HG03064 (cell line): Measurements from ENCODE around the gene NUDT14.

Source experiments
- ATAC-seq: cut with Tn5 transposase; IDR thresholded peaks from one replicate; pipeline ENCODE4 v1.9.1; 2021; ENCODE audit warnings: low read depth; ENCODE audit not compliant: unreplicated experiment

Gene NUDT14

DNA sequence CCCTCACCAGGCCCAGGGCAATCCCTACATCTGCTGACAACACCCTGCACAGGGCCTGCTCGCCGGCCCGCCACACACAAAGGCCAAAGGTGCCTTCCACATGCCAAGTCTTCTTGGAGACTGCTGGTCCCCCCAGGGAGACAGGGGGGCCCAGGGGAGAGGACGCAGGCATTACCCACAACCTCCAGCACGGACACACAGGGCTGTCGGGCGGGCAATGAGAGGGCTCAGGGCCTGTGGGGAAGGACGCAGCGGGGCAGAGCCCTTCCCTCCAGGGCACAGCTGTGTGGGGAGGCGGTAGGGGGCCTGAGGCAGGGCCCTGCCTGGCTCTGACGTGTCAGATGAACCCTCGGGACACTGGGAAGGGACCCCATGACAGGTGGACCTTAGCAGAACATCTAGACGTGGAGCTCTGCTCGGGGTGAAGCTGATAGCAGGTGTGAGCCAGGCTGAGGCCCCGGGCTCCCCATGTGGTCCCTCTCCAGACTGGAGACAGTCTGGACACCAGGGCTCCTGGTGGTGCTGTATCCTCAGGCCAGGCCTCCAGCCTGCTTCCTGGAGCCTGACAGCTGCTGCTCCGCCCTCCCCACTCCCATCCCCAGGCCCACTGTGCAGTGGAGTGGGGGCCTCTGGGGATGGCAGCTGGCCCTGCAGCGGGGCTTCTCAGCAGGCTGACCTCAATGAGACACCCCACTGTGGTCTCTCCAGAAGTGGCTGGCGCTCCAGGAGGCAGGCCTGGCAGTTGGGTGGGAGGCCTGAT, 31.6 kb upstream of the NUDT14 start:
- ATAC-seq = no peak

DNA sequence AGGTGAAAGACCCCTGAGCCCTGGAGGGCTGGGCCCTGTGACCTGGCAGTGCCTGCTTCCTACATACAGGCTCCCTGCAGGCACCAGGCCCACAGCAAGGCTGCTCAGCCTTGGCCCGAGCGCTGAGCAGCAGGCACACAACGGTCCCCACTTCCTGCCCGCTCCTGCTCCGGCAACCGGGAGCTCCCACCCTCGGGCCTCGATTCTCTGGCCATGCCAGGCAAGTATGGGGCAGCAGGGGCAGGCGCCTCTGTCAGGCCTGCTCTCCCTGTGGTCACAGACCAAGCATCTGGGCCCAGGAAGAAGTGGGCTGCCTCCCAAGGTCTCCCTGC, 30.6 kb upstream of the NUDT14 start:
- no peak for ATAC-seq

DNA sequence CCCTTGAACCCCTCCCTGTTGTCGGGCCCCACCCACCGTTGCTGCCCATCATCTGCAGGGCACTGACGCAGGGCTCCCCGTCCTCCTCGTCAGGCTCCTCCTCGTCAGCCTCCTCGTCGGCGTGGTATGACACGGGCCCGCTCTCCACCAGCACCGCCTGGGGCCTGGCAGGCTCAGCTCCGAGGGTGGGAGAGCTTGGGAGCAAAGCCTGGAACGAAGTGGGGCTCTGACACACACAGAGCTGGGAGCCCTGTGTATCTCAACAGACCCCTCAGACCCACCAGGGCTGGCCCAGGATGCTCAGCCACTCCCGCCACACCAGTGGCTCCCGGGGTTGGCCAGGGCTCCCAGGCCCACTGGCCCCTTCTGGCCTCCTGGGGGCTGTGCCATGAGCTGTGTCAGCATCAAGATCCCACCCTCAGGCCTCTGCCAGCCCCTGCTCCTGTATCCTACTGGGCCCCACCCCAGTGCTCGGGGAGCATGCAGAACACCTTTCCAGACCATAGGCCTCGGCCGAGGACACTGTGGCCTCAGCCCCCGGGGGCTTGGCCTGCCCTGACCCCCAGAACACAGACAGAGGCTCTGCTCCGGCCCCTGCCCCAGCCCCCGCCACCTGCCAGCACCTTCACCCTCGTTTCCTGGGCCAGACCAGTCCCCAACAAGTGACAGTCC, 30.1 kb upstream of the NUDT14 start:
- no peak for ATAC-seq

DNA sequence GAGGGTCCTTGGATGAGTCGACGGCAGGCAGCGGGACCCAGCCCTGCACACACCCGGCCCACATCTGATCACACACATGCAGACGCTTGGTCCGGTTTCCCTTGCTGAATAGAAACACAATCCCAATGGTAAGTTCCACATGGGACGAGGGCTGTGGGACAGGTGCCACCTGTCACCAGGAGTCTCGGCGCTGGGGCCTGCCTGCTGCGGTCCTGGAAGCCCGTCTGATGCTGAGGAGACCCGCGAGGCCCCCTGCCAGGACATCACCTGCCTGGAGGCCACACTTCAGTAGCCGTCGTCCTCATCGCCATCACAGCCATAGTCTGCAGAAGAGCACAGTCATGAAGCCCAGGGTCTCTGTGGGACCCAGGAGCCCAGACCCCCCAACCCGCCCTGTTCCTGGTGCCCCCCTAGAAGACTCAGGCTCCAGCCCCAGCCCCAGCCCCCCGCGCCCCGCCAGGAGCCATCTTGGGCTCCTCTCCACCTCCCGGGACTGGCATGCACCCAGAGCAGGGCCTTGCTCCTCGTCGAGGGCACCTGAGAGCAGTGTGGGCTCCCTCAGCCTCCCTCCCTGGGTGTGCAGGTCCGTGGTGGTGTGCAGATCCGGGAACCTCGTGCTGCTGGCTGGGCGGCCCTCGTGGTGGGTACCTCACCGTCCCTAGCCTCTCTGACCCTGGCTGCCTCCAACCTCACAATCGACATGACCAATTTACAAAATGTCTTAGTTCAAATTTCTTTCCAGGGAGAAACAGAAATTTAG, 29.3 kb upstream of the NUDT14 start:
- no peak for ATAC-seq

DNA sequence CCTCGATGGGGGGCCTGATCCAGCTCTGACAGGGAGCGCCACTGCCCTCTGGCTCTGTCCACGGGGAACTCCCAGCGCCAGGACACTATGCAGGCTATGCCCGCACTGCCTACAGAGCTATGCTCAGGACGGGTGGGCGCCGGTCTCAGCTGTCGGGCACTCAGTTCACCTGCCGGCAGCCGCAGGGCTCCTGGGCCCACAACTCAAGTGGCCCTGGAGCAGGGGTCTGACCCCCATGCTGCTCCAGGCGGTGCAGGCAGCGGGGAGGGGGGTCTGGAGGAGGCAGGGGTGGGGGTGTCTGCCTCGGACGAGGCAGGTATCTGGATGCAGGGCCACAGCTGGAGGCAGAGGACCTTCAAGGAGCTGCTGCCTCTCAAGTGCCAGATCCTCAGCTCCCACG, 28.5 kb upstream of the NUDT14 start:
- ATAC-seq = no peak

DNA sequence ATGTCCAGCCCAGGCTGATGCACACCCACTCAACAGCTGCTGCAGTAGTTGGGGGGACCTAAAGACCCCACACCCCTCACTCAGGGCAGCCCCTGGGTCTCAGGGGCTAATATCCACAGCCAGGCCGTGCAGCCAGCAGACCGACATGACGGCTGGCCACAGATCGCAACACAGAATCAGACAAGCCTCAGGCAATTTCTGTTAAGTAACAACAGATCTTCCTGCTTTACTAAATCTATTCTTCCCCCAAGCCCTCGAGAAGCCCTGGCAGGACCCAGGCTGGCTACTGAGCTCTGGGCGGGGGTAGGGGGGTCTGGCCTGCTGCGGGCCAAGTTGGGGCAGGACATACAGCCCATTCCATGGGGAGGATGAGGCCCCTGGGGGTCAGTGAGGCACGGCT, 28.0 kb upstream of the NUDT14 start:
- ATAC-seq = no peak

DNA sequence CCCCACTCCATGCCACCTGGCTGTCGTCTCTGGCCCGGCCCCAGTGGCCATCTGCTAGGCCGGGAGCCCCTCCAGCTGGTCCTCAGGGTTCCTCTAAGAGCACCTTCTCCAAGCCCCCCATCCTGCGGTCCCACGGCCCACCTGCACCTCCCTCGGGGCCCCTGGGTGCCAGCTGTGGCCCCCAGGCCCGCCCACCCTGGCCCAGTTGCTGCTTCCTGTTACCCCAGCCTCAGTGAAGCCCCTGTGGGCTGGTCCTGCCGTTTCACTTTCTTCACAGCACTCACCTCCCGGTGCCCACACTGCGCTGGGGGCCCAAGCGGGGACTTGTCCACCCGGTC, 27.6 kb upstream of the NUDT14 start:
- ATAC-seq = no peak

DNA sequence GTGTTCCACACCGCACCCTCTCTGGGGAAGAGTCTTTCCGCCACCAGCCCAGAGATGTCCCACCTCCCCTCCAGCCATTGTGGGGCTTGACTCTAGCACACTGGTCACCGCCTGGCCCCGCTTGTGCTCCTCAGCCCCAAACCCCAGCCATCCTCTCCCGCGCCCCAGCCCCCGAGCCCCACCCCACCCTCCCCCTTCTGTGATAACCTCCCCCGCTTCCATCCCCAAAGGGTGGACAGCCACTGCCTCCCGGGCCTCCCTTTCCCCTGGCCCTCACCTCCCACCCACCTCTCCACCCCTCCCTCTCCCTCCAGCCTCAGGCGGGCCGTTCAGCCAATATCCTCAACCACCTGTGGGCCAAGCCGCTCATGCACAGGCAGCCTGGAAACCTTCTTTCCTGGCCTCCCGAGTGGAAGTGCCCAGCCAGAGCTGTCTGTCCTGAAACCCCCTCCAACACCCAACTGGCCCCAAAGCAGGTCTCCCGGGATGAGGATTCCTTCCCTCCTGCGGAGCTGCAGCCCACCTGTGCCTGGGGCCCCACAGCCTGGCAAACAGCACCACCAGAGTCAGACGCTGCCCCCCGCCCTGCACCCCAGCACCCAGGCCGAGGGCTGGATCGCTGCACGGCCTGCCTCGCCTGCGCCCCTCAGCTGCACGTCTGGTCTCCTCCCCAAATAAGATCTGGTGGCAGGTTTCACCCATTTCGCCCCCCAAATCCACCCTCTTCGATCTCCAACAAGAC, 27.1 kb upstream of the NUDT14 start:
- ATAC-seq = no peak

DNA sequence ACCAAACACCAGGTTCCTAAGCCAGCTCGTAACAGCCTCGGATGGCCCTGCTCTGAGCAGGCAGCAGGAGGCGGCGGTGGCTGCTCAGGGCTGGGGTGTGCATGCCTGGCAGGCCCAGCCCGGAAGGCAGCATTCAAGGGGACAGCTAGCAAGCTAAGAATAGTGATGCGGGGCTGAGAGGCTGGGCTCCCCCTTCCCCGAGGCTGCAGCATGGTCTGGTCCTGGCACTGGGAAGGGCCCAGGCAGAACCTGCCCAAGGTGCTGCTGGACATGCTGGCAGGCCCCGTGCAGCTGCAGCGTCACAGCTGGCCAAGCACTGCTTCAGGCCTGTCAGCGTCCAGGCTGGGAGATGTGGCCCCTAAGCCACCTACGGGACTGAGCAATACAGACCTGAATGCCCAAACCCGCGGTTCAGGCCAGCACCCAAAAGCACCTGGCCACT, 26.4 kb upstream of the NUDT14 start:
- ATAC-seq = no peak

DNA sequence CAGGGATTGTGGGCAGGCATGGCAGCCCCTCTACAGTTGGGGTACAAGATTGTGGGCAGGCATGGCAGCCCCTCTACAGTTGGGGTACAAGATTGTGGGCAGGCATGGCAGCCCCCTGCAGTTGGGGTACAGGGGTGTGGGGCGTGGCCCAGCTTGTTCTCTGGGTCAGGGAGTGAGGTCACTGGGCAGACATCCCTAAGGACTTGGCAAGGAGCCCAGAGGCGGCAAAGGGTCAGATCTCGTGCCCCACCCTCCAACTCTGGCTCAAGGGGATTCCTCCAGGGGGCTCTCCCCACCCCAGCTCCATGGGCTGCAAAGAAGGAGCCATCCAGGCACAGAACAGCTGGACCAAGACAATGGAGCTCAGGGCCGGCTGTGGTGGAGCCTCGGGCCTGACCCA, 25.8 kb upstream of the NUDT14 start:
- ATAC-seq = no peak

DNA sequence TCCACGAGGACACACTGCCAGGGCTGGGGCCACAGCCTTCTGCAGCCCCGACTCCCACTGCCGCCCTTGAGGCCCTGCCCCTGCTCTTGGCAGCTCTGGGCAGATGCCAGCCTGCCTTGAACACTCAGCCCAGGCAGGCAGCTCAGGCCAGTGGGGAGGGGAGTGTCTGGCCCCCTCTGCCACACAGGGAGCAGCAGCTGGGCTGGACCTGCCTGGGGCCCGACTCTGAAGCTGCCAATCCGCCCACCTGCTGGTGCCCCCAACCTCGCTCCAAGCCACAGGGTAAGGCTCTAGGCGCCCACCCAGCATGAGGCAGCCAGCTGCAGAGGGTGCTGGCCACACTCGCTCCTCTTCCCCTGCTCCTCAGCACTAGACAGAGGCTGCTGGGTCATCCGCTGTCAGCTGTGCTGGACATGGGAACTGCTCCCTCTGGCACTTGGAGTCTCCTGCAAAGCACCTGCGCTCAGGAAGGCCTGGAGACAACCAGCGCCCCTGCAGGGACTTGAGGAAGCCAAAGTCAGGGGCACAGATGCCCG, 24.6 kb upstream of the NUDT14 start:
- ATAC-seq = no peak

DNA sequence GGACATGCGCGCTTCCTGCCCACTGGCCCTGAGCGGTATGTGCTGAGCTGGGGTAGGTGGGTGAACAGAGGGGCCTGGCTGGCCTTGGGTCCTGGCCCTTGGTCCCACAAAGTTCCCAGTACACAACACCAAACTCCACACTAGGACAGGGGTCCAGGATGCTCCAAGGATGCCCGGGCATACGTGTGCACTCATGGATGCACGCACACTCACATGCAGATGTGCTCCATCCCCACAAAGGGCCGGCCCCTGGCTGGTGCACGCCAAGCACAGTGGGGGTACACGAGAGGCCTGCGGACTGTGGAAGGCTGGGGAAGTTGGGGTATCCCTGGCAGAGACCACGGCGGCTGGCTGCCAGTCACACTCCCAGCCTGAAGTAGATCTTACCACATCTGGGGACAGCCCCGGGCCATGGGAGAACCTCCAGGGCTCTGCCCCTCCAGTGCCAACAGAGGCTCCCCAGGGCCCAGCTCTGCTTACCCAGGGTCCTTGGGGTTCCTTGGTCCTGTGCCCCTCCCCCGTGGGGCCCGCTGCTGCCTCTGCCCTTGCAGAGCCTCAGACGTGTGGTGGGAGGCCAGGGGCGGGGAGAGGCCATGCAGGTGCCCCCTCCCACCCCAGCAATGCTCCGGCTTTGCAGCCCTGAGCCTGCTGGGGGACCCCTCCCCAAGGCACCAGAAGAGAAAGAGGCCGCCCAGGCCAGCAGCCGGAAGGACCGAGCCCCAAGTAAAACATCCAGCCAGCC, 24.0 kb upstream of the NUDT14 start:
- no peak for ATAC-seq

DNA sequence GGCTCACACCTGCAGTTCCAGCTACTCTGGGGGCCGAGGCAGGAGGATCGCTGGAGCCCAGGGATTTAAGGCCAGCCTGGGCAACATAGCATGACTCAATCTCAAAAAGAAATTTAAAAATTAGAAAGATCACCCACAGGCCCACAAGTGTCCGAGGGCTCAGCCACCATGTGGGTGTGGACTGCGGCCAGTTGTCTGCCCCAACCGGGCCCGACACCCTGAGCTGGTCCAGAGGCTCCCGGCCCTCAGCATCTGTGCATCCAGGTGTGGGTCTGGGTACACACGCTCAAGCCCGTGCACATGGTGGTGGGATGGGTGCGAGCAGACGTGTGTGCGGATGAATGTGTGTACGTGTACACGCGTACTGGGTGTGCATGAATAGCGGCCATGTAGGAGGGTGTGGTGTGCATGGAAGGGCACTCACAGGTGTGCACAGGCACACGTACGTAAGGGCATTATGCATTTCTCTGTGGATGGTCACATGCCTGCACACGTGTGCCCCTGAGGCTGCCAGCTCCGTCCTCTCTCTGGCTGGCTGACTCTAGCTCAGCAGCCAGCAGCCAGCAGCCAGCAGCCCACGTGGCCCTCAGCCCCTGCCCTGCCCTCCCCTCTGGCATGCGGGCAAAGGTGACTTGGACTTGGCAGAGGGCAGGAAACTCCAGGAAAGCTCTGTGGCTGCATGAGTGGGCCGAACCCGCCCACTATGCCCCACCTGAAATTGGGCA, 23.3 kb upstream of the NUDT14 start:
- ATAC-seq = no peak

DNA sequence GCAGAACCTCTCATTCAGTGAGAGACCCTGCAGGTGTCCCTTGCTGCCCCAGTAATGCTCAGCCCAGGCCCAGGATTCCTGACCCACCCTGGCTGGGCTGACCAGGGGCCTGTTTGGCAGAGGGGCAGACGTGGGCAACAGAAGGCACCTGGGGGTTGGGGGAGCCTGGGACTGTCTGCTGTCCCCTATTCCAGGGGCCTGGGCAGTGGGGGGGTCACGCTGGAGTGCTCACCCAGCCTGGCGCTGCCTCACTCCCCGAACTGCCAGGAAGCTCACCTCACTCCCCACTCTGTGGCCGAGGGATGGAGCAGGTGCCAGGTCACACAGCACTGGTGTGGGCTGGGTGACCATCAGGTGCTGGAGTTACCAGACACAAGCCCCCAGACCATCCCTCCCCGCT, 22.6 kb upstream of the NUDT14 start:
- no peak for ATAC-seq

DNA sequence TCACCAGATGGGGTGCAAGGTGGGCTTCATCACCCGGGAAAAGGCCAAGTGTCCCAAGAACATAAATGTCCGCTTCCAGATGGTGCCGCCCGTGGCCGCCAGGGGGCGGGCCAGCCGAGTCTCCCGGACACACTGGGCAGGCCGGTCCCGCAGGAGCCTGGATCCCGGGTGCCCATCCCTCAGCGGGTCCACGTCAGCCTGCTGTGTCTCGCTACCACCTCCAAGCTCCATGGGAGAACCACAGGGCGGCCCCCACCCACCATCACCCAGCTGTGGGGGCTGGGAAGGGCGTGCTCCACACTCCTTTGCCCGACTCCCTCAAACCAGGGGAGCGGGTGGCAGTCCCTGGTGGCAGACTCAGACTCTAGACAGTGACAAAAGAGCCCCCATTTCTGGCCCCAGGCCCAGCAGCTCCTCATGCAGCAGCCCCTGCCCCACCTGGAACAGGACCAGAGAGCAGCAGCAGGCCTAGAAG, 22.0 kb upstream of the NUDT14 start:
- ATAC-seq = no peak

DNA sequence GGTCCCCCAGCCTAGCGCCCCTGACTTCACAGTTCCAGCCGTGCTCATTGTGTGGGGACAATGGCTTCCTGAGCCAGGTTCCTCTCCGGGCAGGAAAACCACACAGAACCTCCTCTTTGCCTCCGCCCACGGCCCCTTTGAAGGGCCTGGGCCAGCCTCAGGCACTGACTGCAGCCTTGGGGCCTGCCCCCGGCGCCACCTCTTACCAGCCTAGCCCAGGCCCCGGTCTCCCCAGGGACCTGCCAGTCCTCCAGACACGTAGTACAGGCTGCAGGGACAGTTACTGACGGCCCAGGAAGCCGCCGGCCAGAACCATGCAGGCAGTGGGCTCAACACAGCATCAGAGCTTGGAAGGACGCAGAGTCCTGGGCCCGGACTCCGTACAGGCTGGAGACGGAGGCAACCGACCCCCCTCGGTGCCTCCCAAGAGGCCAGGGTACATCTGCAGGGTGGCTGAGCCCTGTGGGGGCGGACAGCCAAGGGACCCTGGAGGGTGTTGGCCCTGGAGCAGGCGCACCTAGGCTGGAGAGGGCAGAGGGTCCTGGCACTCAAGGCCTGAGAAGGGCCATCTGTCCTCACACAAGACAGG, 20.9 kb upstream of the NUDT14 start:
- ATAC-seq = no peak

DNA sequence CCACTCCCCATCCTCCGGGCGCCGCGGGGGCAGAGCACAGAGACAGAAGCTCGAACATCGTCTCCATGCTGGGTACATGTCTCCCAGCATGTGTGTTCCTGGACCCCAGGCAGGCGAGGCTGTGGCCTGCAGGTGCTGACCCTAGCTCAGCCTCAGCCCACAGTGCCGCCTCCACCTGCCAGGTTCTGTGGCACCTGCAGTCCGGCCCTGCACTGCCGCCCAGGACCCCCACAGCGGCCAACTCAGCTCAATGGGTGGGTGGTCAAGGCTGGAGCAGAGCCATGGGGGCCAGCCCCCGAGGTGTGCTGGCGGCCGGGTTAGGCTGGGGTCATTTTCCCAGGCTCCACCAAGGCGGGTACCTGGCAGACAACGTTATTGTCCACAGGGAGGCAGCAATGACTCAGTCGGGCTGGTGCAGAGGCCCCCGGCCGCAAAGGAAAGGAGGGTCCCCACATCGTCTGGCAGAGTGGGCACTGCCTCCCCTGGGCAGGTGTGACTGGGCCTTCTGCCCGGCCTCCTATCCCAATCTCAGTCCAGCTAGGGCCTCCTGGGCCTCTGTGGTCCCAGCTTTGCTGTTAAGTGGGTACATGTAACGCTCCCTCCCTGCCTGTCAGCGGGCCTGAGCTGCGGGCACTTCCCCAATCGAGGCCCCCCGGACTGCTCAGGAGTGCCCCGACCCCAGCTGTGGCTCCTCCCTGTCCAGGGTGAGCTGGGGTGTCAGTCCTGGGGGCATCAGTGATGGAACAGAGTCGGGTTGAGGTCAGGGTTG, 20.2 kb upstream of the NUDT14 start:
- no peak for ATAC-seq

DNA sequence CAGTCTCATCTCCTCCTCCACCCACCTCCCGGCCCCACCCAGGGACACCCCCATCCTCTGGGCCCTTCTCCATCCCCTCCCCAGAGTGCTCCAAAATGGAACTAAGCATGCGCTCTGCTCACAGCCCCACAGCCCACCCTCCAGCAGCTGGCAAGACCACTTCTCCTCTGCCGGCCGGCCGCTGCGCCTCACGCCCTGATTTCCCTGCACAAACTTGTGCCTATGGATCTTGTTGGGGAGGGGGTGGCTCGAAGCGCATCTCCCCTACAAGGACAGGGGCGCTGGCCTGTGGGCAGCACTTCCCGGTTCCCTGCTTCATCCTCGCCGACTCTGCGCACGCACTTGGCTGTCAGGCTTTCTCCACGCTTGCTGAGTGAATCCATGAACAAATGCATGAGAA, 19.5 kb upstream of the NUDT14 start:
- ATAC-seq = no peak
